GM10248 (cell line): ENCODE measurements around the gene EIF5.

ENCODE experiments used
- CTCF ChIA-PET: fragments of 300-600 bp; sonication (Branson Sonifier 250); formaldehyde crosslinking; extraction: SDS; loops from one replicate; lab custom pipeline; 2021; ENCODE audit warnings: antibody characterized with exemption; lab: Yijun Ruan, JAX
- POLR2A ChIA-PET: fragments of 350-650 bp; sonication (Branson Sonifier 250); formaldehyde crosslinking; extraction: SDS; loops from one replicate; lab custom pipeline; 2020; ENCODE audit warnings: antibody characterized with exemption; lab: Yijun Ruan, JAX
- DNase-seq: peaks from one replicate; pipeline ENCODE4 v3.0.0; 2012; ENCODE audit errors: extremely low spot score
- TF ChIP-seq, protein P1 (sequence below): IDR thresholded peaks from 2 replicates; pipeline ENCODE4 v1.5.1; 2012; ENCODE audit warnings: mild to moderate bottlenecking, low read depth; ENCODE audit errors: extremely low read depth, missing control alignments, control extremely low read depth

EIF5 gene

DNA sequence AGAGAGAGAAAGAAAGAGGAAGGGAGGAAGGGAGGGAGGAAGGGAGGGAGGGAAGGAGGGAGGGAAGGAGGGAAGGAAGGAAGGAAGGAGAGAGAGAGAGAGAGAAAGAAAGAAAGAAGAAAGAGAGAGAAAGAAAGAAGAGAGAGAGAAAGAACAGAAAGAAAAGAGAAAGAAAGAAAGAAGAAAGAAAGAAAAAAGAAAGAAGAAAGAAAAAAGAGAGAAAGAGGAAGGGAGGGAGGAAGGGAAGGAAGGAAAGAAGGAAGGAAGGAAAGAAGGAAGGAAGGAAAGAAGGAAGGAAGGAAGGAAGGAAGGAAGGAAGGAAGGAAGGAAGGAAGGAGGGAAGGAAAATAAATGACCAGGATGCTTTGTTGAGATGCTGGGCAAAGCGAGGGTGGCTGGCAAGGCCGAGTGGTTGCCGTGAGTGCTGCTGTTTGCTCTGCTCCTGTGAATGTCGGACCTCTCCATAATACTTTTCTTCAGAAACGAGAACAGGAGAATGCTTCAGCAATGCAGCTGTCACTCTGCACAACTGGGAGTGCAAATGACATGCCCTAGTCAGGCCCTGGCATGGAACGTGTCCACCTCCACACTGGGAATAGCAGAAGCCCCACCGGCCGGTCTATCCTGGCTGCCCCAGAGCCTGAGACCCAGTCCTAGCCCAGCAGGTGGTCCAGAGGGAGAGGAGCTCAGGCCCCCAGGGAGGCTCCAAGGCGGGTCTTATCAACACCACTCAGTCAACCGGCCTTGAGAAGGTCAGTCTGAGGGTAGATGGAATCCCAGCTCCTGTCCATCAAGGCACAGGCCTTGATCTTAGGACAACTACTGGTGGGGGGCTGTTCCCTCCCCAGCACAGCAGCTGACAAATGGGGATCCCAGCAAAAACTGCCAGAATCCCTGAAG lies 25.1 kb upstream of the EIF5 start:
- TF ChIP-seq, protein P1, sequence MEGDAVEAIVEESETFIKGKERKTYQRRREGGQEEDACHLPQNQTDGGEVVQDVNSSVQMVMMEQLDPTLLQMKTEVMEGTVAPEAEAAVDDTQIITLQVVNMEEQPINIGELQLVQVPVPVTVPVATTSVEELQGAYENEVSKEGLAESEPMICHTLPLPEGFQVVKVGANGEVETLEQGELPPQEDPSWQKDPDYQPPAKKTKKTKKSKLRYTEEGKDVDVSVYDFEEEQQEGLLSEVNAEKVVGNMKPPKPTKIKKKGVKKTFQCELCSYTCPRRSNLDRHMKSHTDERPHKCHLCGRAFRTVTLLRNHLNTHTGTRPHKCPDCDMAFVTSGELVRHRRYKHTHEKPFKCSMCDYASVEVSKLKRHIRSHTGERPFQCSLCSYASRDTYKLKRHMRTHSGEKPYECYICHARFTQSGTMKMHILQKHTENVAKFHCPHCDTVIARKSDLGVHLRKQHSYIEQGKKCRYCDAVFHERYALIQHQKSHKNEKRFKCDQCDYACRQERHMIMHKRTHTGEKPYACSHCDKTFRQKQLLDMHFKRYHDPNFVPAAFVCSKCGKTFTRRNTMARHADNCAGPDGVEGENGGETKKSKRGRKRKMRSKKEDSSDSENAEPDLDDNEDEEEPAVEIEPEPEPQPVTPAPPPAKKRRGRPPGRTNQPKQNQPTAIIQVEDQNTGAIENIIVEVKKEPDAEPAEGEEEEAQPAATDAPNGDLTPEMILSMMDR, result no peak
- ChIA-PET POLR2A (no interaction called here), CTCF (no interaction called here)
- no peak for DNase-seq

DNA sequence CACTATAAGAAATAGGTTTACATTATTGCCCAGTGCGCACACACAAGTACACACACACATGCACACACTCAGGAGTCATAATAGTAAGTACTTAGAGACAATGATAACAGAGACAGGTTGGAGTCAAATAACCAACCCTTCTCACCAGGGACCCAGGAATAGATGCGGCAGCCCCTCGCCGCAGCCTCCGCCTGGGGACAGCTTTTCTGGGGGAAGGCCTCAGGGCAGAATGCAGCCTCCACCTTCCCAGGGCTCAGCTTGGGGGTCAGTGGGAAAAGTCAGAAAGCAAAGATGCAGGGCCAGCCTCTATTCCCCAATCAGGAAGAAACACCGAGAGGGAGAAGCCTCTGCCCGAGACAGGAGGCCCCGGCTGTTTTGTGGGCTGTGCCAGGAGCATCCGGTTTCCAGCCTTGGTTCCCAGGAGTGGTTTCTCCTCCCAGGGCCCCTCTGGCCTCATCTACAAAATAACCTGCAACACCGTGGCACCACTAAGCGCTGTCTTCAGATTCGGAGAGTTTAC lies 23.4 kb upstream of the EIF5 start:
- CTCF ChIA-PET, result interaction anchor here (0.6 to 1.0 kb wide), 2 partner anchors 11 to 18 kb away, joined by 3 read pairs; no protein-coding TSS in a partner anchor

DNA sequence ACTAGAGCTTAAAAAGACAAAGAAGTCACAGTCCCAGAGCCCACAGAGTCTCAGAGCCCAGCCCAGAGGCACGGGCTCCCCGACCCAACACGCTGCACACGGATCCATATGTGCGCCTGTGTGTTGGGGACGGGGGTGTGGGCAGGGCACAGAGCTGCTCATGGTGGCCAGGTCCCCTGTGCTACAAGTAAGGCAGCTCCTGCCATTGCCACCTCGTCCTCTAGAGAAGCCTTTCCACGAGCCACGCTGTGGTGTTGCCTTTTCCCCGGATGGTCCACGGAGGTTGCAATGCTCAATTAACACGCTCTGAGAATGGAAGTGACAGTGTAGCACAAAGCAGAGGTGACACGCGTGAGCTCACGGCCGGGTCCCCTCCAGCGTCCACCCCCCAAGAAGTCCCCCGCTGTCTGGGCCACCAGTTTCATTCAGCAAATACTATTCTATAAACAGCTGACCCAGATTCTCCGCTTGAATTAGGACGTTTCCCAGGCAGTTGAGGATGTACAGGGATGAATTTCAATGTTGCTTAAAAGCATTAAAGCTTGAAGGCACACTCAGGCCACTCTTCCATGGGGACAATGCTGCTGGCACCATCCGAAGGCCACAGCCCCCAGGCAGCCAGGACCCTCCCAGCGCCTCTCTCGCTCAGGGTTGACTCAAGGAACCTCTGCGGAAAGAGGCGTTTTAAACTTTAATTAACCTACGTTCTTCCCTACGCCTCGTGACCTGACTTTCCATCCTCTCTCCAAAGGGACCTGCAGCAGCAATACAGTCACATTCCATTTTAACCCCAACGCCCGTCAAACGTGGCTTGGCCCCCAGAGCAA lies 22.7 kb upstream of the EIF5 start:
- DNase-seq, result no peak
- ChIA-PET CTCF (interaction anchor here (0.6 to 1.0 kb wide), 2 partner anchors 12 to 19 kb away, joined by 3 read pairs; no protein-coding TSS in a partner anchor), POLR2A (no interaction called here)
- TF ChIP-seq, protein P1, result no peak

More for the DNA sequence above, 23.4 kb upstream of the EIF5 start:
- DNase-seq, result no peak
- POLR2A ChIA-PET, result no interaction called here
- TF ChIP-seq, protein P1, result no peak

DNA sequence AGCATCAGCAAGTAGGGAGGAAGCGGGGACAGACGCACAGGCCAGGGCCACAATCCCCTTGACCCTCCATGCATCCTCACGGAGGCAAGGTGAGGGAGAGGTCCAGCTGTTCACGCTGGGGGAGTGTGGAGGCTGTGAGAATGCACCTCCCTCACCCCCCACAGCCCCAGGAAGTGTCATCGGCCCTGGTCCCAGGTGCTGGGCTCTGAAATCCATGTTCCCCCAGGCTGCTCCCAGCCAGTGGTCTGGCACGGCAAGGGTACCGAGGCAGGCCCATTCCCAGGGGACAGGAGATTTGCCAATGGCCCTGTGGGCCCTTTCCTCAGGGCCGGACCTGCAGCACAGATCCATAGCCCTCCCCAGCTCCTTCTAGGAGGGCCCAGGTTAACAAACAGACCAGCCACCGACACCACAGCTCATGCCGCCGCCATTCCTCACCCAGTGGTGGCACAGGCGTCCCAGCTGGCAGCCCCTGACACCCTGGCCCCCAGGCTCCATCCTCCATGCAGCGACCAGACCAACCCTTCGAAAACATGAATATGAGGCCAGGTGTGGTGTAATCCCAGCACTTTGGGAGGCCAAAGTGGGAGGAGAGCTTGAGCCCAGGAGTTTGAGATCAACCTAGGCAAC lies 21.9 kb upstream of the EIF5 start:
- POLR2A ChIA-PET, result no interaction called here
- TF ChIP-seq, protein P1, result no peak
- CTCF ChIA-PET, result interaction anchor here (1.0 kb wide), 1 partner anchor 13 kb away, joined by 3 read pairs; no protein-coding TSS in a partner anchor
- no peak for DNase-seq

DNA sequence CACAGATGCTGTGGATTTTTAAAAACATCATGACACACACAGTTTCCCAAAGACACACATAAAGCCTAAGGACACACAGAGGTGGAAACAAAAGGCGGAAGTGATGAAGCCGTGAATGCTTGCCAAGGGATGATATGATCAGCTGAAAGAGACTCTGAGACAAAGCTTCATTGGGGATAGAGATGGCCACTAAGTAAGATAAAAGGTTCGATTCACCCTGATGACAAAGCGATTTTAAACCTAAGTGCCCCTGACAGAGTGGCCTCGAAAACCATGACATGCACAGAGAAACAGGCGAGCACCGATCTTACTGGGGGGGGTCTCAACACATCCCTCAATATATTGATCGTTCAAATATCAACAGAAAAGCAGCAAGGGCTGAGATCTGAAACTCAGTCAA lies 20.3 kb upstream of the EIF5 start:
- ChIA-PET CTCF (no interaction called here), POLR2A (no interaction called here)
- TF ChIP-seq, protein P1, result no peak
- DNase-seq, result no peak
